GM13976 (cell line): ENCODE results near the gene DMBT1.
A peak's percentile ranks its signal among the peaks of the same experiment; 100 is the strongest.

Source experiments
- DNase-seq: peaks from one replicate; pipeline ENCODE4 v3.0.0; 2012; ENCODE audit warnings: low spot score
- in situ Hi-C: fragments of 300-500 bp; cut with MboI; formaldehyde crosslinking; loops from one replicate; pipeline ENCODE4 v1.12.0; 2022; ENCODE audit warnings: low sequenced_read_pairs, mixed read lengths, inconsistent platforms; ENCODE audit not compliant: unreplicated experiment
- TF ChIP-seq, protein P1 (sequence below): IDR thresholded peaks from 2 replicates; pipeline ENCODE4 v1.5.1; 2012; ENCODE audit warnings: borderline replicate concordance, mild to moderate bottlenecking; ENCODE audit not compliant: insufficient read depth; ENCODE audit errors: extremely low read depth, missing control alignments, control extremely low read depth

DMBT1 gene

DNA sequence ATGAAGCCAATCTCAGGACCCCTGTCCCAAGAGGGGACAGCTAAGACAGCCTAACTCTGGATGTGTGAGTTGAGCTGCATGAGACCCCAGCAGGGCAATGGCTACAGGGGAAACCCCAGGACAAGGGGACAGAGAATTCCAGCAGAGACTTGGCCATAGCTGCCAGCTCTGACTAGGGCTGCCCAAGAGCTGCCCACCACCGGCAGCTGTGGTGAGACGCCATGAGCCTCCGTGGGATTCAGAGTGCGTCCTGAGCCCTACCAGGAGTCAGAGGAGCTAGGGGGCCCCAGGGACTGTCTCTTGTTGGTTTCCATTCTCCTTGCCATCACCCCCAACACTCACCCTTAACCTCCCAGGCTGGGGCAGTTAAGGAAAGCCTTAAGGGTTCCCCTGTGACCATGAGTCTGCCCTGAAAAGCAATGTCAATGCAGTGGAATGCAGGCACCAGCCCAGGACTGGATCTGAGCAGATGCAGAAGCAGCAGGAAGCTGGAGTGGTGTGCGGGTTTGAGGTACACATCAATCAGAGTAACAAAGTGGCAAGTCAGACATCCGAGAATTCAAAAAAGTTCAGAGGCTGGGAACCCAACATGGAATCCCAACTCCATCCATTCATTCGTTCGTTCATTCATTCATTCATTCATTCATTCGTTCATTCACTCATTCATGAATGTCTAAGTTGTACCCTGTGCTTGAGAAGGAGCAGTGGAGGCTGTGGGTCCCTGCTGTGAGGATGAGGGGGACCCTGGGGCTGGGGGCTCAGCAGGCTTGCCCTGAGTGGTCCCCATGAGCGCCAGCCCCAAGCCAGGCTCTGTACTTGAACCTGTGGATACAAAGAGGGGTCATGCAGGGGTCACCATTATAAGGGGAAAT lies 86.2 kb downstream of the DMBT1 start:
- TF ChIP-seq, protein P1, sequence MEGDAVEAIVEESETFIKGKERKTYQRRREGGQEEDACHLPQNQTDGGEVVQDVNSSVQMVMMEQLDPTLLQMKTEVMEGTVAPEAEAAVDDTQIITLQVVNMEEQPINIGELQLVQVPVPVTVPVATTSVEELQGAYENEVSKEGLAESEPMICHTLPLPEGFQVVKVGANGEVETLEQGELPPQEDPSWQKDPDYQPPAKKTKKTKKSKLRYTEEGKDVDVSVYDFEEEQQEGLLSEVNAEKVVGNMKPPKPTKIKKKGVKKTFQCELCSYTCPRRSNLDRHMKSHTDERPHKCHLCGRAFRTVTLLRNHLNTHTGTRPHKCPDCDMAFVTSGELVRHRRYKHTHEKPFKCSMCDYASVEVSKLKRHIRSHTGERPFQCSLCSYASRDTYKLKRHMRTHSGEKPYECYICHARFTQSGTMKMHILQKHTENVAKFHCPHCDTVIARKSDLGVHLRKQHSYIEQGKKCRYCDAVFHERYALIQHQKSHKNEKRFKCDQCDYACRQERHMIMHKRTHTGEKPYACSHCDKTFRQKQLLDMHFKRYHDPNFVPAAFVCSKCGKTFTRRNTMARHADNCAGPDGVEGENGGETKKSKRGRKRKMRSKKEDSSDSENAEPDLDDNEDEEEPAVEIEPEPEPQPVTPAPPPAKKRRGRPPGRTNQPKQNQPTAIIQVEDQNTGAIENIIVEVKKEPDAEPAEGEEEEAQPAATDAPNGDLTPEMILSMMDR: no peak
- no peak for DNase-seq
- in situ Hi-C loops: no loop called here

DNA sequence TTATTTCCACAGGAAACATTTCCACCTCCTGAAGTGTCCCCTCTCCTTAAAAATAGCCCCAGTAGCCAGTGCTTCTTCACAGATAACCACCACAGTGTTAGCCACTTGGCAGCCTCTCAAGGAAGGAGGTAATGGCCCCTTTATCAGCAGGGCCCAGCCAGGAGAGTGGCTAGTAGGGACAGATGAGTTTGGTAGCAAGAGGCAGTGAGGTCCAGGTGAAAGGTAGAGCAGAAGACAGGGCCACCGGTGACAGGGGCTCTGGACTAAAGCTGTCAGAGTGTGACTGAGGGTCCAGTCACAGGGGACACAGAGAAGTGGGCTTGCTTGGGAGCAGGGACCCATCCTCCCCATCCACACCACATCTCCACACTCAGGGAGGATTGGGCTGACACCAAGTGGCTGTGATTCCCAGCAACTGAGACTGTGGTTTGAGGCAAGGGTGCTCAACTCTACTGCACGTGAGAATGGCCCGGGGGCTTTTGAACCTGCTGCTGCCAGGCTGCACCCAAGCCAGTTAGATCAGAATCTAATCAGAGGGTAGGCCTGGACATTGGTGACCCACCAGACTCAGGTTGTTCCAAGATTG lies 86.9 kb downstream of the DMBT1 start:
- TF ChIP-seq, protein P1: no peak
- no peak for DNase-seq
- in situ Hi-C loops: no loop called here

DNA sequence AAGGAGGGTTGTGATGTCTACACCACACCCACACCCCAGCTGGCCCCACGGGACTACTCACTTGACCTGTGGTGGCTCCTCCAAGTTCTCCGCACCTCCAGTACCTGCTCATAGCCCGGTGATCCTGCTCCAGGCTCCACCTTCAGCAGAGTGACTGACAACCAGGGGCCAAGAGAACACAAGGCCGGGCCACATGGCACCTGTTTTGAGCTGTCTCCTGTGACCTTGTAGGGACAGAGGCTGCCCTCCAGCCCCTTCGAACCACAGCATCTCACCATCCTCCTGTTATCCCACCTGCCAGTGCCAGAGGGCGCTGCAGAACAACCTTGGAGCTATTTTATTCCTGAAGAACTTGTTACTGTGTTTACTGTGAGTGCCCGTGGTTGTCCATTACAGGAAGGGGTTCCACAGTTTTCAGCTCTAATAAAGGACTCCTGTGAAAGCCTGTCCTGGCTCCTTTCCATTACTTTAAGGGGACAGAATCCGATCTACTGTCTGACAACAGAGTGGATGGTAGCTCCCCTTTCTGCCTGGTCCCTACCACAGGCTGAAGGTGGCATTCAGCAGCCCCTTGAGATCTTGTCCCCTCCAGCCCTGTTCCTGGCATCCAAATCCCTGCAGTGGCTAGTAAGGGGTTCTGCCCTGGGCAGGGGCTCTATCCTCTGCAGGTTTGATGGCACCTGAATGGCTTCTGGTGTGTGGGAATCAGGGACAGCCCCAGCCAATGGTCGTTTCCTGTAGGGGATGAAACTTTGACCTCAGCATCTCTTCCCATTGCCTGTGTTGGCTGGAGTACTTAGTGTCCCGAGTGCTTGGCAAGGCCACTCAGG lies 88.3 kb downstream of the DMBT1 start:
- TF ChIP-seq, protein P1: peak; percentile 79
- in situ Hi-C loops: no loop called here
- DNase-seq: peak; percentile 63

DNA sequence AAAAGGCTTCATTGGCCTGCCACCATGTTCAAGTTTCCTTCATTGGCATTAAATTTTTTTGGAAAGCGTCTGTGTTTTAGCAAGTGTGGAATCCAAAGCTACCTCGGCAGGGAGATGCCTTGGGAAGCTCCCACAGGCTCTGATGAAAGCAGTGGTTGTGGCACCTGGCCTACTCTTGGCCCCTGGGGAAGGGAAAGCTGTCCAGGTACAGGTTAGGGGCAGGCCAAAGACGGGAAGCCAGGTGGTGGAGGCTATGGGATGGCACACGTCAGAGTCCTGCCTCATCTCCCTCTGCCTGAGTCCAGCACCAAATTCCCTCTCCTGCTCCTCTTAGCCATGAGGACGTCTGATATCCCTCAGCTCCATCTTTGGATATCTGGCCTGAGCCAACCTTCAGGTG lies 89.3 kb downstream of the DMBT1 start:
- TF ChIP-seq, protein P1: no peak
- in situ Hi-C loops: no loop called here
- no peak for DNase-seq

DNA sequence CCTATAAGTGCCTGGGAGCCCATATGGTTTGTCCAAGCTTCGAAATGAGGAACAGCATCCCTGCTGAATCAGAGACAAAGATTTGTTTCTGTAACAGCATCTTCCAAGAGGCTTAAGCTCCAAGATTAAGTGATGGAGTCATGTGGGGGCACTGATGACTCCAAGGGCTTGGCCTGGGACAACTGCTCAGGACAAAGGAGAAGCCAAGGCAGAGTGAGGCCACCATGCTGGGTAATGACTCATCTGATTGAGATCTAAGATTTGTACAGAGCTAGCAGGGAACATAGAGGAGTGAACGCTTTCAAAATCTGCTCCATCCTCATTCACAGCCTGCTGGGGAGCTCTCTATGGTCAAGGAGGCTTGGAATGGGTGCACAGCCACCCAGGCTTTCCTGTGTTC lies 89.8 kb downstream of the DMBT1 start:
- in situ Hi-C loops: no loop called here
- TF ChIP-seq, protein P1: no peak
- no peak for DNase-seq

DNA sequence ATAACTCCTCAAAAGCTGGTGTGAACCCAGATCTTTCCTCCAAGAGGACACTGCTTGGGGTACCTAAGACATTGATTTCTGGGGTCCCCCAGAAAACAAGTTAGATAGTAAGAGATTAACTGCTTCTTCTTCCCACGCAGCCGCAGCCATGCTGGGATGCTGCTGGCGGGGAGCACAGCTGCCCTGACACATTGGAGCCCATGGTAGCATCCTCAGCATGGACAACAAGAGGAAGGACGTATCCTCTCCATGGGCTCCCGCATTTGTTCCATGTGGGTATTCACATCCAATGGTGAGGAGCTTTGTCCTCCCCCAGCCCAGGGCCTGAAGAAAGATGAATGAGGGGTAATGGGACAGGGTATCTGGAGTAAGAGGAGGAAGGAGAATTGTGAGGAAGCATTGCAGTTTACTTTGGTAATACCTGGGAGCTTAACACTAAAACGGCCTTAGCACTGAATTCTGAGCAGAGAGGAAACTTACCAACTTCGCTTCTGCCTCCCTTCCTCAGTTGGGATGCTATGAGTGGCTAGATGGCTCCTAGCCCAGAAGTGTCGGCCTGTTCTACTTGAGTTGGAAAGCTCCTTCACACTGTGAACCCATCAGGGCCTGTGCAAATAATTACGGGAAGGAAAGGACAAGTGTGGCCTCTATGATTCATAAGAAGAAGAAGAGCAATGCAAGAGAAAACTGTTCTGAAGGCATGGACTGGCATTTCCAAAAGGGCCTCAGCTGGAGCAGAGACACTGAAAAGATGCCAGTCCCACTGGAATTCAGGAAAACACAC lies 95.2 kb downstream of the DMBT1 start:
- no peak for DNase-seq
- TF ChIP-seq, protein P1: no peak
- in situ Hi-C loops: no loop called here
